DOHH2 (cell line): ENCODE data around the gene ST6GALNAC5.

Experiments used
- H3F3A ChIP-seq: fragments of 200-600 bp; sonication (generic), shearing (Covaris generic); 2 replicates; pipeline ENCODE4 v1.6.0; 2016; ENCODE audit warnings: antibody characterized with exemption, mild to moderate bottlenecking; ENCODE audit not compliant: control insufficient read depth, insufficient read depth
- H3K27ac ChIP-seq: fragments of 200-600 bp; sonication (generic); 2 replicates; pipeline ENCODE4 v1.5.1; 2014; ENCODE audit warnings: low read depth, mild to moderate bottlenecking, low read length, moderate library complexity
- H3K27me3 ChIP-seq: fragments of 200-600 bp; sonication (generic); 2 replicates; pipeline ENCODE4 v1.6.1; 2014; ENCODE audit warnings: mild to moderate bottlenecking, low read length, mixed read lengths; ENCODE audit not compliant: control insufficient read depth
- H3K36me3 ChIP-seq: fragments of 200-600 bp; sonication (generic); 2 replicates; pipeline ENCODE4 v1.6.1; 2014; ENCODE audit warnings: mild to moderate bottlenecking, low read length, moderate library complexity, mixed read lengths; ENCODE audit not compliant: control insufficient read depth
- H3K4me1 ChIP-seq: fragments of 200-600 bp; sonication (generic); 2 replicates; pipeline ENCODE4 v1.6.1; 2014; ENCODE audit warnings: mild to moderate bottlenecking, low read length, mixed read lengths; ENCODE audit not compliant: control insufficient read depth
- H3K4me2 ChIP-seq: fragments of 200-600 bp; sonication (generic); 2 replicates; pipeline ENCODE4 v1.6.0; 2014; ENCODE audit warnings: mild to moderate bottlenecking, low read length, moderate library complexity
- H3K4me3 ChIP-seq: fragments of 200-600 bp; sonication (generic); 2 replicates; pipeline ENCODE4 v1.5.1; 2014; ENCODE audit warnings: mild to moderate bottlenecking, low read length, mixed read lengths
- H3K79me2 ChIP-seq: fragments of 200-600 bp; sonication (generic); 2 replicates; pipeline ENCODE4 v1.6.1; 2014; ENCODE audit warnings: mild to moderate bottlenecking, low read length, mixed read lengths; ENCODE audit not compliant: control insufficient read depth
- H3K9me2 ChIP-seq: fragments of 200-600 bp; sonication (generic); replicated peaks from 2 replicates; pipeline ENCODE4 v1.6.1; 2014; ENCODE audit warnings: mild to moderate bottlenecking, low read length, mixed read lengths; ENCODE audit not compliant: control insufficient read depth
- H3K9me3 ChIP-seq: fragments of 200-600 bp; sonication (generic); 2 replicates; pipeline ENCODE4 v1.6.1; 2014; ENCODE audit warnings: antibody characterized with exemption, low read length, mixed read lengths; ENCODE audit not compliant: control insufficient read depth, insufficient read depth
- H4K20me1 ChIP-seq: fragments of 200-600 bp; sonication (generic); 2 replicates; pipeline ENCODE4 v1.6.0; 2014; ENCODE audit warnings: low read depth, mild to moderate bottlenecking, antibody characterized with exemption, low read length, moderate library complexity; ENCODE audit not compliant: control insufficient read depth, insufficient read depth
- CTCF ChIP-seq: fragments of 200-600 bp; sonication (generic); IDR thresholded peaks from one replicate; pipeline ENCODE4 v1.5.1; 2014; ENCODE audit warnings: antibody characterized with exemption, mild to moderate bottlenecking, low read depth, low read length; ENCODE audit not compliant: poor library complexity, severe bottlenecking
- EZH2phosphoT487 ChIP-seq: fragments of 200-600 bp; sonication (generic); IDR thresholded peaks from 2 replicates; pipeline ENCODE4 v1.6.1; 2017; ENCODE audit warnings: borderline replicate concordance, mild to moderate bottlenecking, antibody characterized with exemption, low read length, moderate library complexity, mixed read lengths

The ST6GALNAC5 gene

GRCh38 chr1:76933847-76934815, 66.9 kb downstream of the ST6GALNAC5 start:
- Histone ChIP-seq H3K4me2 (no peak overlapping the region), H3K4me3 (no peak overlapping the region), H3K27ac (no peak overlapping the region), H4K20me1 (no peaks in the 10 kb centered on the region), H3K27me3 (0 out of 2 replicates have a peak, but pooled peaks cover 3% of the 10 kb centered on the region), H3K4me1 (no peaks in the 10 kb centered on the region), H3K36me3 (no peaks in the 10 kb centered on the region), H3K79me2 (no peaks in the 10 kb centered on the region), H3K9me2 (no peaks in the 10 kb centered on the region), H3F3A (no peaks in the 10 kb centered on the region), H3K9me3 (no peaks in the 10 kb centered on the region)
- no peak for TF ChIP-seq CTCF
- no peak for TF ChIP-seq EZH2phosphoT487

GRCh38 chr1:76938304-76938703, 71.0 kb downstream of the ST6GALNAC5 start:
- Histone ChIP-seq H4K20me1 (no peaks in the 10 kb centered on the region), H3K27ac (no peak overlapping the region), H3F3A (no peaks in the 10 kb centered on the region), H3K36me3 (no peaks in the 10 kb centered on the region), H3K79me2 (no peaks in the 10 kb centered on the region), H3K9me3 (no peaks in the 10 kb centered on the region), H3K9me2 (no peaks in the 10 kb centered on the region), H3K27me3 (0 out of 2 replicates have a peak, but pooled peaks cover 3% of the 10 kb centered on the region), H3K4me2 (no peak overlapping the region), H3K4me3 (no peak overlapping the region), H3K4me1 (no peaks in the 10 kb centered on the region)
- TF ChIP-seq CTCF (no peak), EZH2phosphoT487 (no peak)

- Histone ChIP-seq H3K4me3 (no peak overlapping the region), H3K9me3 (no peaks in the 10 kb centered on the region), H4K20me1 (no peaks in the 10 kb centered on the region), H3K27me3 (0 out of 2 replicates have a peak, but pooled peaks cover 3% of the 10 kb centered on the region), H3F3A (no peaks in the 10 kb centered on the region), H3K4me1 (no peaks in the 10 kb centered on the region), H3K4me2 (no peak overlapping the region), H3K9me2 (no peaks in the 10 kb centered on the region), H3K79me2 (no peaks in the 10 kb centered on the region), H3K36me3 (no peaks in the 10 kb centered on the region), H3K27ac (no peak overlapping the region)
- no peak for TF ChIP-seq EZH2phosphoT487
- no peak for TF ChIP-seq CTCF
These were observed 72.0 kb downstream of the ST6GALNAC5 start for GRCh38 chr1:76939050-76939816.
